ENCODE results near the gene RNF5. TPM values are rescaled to one million over a fixed set of nuclear protein-coding genes. Genes with fewer than 3 reads are reported as not detected.

RNF5 gene
- total and polyA plus RNA-seq, 9 of the 15 experiments (the other 6 are each of a cell fraction or from before 2014, with no cell fraction given) = 62.2 to 245 (median 129) TPM

DNA sequence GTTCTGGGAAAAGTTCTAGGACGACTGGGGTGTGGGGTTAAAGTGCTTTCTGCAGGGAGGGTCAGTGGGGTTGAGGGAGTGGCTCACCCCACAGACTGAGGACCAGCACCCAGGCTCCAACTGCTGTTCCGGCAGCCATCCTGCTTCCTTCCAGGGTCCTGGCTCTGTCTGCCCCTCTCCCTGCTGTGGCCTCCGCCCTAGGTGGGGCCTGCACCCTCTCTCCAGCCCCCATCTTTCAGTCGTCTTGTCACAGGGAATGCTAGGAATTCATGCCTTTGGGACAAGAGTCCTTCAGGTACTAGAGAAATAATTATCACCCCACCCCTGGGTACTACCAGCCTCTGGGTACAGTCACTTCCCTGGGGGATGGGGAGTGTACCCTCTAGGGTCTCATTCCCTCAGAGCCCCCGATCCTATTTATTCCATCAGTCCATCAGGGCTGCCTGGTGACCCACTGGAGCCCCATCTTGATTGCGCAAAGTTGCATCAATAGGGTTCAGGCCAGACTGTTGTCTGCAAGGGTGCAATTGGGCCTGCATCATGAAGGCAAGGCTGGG lies 6.0 kb downstream of the RNF5 start, which contains the start of gene AGER (continued):
- TF ChIP-seq, protein P1, sequence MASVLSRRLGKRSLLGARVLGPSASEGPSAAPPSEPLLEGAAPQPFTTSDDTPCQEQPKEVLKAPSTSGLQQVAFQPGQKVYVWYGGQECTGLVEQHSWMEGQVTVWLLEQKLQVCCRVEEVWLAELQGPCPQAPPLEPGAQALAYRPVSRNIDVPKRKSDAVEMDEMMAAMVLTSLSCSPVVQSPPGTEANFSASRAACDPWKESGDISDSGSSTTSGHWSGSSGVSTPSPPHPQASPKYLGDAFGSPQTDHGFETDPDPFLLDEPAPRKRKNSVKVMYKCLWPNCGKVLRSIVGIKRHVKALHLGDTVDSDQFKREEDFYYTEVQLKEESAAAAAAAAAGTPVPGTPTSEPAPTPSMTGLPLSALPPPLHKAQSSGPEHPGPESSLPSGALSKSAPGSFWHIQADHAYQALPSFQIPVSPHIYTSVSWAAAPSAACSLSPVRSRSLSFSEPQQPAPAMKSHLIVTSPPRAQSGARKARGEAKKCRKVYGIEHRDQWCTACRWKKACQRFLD (CRISPR knock-in tag; IDR thresholded peaks at IDR 0.05) = peak; percentile 53; the same call in 1 of the 2 replicates
- TF ChIP-seq TCF7 (IDR thresholded peaks at IDR 0.05; ENCODE audit: borderline replicate concordance) = 0 out of 2 replicates have a peak, but pooled peaks have one; percentile 7
- TF ChIP-seq FOXA3 (CRISPR knock-in tag; conservative IDR thresholded peaks at IDR 0.05 in 1 of 2, IDR thresholded peaks at IDR 0.05 in 1 of 2) = no peak
- no peak for TF ChIP-seq LEF1 (IDR thresholded peaks at IDR 0.05)
- TF ChIP-seq PURB (CRISPR knock-in tag; IDR thresholded peaks at IDR 0.05; ENCODE audit: low read depth) = no peak
- no peak for TF ChIP-seq NR4A1 (CRISPR knock-in tag; IDR thresholded peaks at IDR 0.05)
- peak; percentile 37; the same call in 1 of the 2 replicates for TF ChIP-seq NR4A1 (tag; IDR thresholded peaks at IDR 0.05)
- TF ChIP-seq ZNF311 (CRISPR knock-in tag; IDR thresholded peaks at IDR 0.05) = 0 out of 2 replicates have a peak, but pooled peaks have one; percentile 18
- TF ChIP-seq, protein P2, sequence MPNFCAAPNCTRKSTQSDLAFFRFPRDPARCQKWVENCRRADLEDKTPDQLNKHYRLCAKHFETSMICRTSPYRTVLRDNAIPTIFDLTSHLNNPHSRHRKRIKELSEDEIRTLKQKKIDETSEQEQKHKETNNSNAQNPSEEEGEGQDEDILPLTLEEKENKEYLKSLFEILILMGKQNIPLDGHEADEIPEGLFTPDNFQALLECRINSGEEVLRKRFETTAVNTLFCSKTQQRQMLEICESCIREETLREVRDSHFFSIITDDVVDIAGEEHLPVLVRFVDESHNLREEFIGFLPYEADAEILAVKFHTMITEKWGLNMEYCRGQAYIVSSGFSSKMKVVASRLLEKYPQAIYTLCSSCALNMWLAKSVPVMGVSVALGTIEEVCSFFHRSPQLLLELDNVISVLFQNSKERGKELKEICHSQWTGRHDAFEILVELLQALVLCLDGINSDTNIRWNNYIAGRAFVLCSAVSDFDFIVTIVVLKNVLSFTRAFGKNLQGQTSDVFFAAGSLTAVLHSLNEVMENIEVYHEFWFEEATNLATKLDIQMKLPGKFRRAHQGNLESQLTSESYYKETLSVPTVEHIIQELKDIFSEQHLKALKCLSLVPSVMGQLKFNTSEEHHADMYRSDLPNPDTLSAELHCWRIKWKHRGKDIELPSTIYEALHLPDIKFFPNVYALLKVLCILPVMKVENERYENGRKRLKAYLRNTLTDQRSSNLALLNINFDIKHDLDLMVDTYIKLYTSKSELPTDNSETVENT (CRISPR knock-in tag; IDR thresholded peaks at IDR 0.05) = 0 out of 2 replicates have a peak, but pooled peaks have one; percentile 34
- TF ChIP-seq, protein P3, sequence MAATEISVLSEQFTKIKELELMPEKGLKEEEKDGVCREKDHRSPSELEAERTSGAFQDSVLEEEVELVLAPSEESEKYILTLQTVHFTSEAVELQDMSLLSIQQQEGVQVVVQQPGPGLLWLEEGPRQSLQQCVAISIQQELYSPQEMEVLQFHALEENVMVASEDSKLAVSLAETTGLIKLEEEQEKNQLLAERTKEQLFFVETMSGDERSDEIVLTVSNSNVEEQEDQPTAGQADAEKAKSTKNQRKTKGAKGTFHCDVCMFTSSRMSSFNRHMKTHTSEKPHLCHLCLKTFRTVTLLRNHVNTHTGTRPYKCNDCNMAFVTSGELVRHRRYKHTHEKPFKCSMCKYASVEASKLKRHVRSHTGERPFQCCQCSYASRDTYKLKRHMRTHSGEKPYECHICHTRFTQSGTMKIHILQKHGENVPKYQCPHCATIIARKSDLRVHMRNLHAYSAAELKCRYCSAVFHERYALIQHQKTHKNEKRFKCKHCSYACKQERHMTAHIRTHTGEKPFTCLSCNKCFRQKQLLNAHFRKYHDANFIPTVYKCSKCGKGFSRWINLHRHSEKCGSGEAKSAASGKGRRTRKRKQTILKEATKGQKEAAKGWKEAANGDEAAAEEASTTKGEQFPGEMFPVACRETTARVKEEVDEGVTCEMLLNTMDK (IDR thresholded peaks at IDR 0.05; ENCODE audit: borderline replicate concordance, insufficient read depth, low read depth, low read length, poor library complexity, severe bottlenecking) = no peak
- no peak for TF ChIP-seq EHMT2 (IDR thresholded peaks at IDR 0.05)
- TF ChIP-seq, protein P4, sequence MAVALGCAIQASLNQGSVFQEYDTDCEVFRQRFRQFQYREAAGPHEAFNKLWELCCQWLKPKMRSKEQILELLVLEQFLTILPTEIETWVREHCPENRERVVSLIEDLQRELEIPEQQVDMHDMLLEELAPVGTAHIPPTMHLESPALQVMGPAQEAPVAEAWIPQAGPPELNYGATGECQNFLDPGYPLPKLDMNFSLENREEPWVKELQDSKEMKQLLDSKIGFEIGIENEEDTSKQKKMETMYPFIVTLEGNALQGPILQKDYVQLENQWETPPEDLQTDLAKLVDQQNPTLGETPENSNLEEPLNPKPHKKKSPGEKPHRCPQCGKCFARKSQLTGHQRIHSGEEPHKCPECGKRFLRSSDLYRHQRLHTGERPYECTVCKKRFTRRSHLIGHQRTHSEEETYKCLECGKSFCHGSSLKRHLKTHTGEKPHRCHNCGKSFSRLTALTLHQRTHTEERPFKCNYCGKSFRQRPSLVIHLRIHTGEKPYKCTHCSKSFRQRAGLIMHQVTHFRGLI (CRISPR knock-in tag; IDR thresholded peaks at IDR 0.05) = 0 out of 2 replicates have a peak, but pooled peaks have one; percentile 45
- TF ChIP-seq ZNF695 (CRISPR knock-in tag; IDR thresholded peaks at IDR 0.05) = no peak
- TF ChIP-seq POLR2G (IDR thresholded peaks at IDR 0.05; ENCODE audit: low read depth, low read length) = peak; percentile 61
- TF ChIP-seq NEUROD1 (IDR thresholded peaks at IDR 0.05; ENCODE audit: borderline replicate concordance, low read depth, low read length, partially characterized antibody) = no peak
- TF ChIP-seq SMARCA4 (IDR thresholded peaks at IDR 0.05) = no peak
- TF ChIP-seq, protein P5, sequence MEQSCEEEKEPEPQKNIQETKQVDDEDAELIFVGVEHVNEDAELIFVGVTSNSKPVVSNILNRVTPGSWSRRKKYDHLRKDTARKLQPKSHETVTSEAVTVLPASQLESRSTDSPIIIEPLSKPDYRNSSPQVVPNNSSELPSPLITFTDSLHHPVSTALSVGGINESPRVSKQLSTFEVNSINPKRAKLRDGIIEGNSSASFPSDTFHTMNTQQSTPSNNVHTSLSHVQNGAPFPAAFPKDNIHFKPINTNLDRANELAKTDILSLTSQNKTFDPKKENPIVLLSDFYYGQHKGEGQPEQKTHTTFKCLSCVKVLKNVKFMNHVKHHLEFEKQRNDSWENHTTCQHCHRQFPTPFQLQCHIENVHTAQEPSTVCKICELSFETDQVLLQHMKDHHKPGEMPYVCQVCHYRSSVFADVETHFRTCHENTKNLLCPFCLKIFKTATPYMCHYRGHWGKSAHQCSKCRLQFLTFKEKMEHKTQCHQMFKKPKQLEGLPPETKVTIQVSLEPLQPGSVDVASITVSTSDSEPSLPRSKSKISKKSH (CRISPR knock-in tag; IDR thresholded peaks at IDR 0.05) = no peak
- TF ChIP-seq ERF (CRISPR knock-in tag; IDR thresholded peaks at IDR 0.05) = 0 out of 2 replicates have a peak, but pooled peaks have one; percentile 38
- TF ChIP-seq BRD9 (IDR thresholded peaks at IDR 0.05; ENCODE audit: low read depth, partially characterized antibody) = no peak

All from K562 (cell line).